ENCODE measurements around the gene HLA-DPB1. TPM values are rescaled to one million over a fixed set of nuclear protein-coding genes. Genes with fewer than 3 reads are reported as not detected.

HLA-DPB1 gene
- total RNA-seq, 1 experiment from 2014 or later = not detected

- Histone ChIP-seq H3K4me1 (ENCODE audit: insufficient read depth, low read length) (no peaks in the 10 kb centered on the region), H3K79me2 (ENCODE audit: low read length) (no peaks in the 10 kb centered on the region), H3K27me3 (ENCODE audit: low read length) (peaks cover 61% of the 10 kb centered on the region), H4K20me1 (ENCODE audit: low read length) (no peaks in the 10 kb centered on the region), H3K36me3 (ENCODE audit: low read depth, low read length) (no peaks in the 10 kb centered on the region), H3K4me3 (ENCODE audit: low read length) (no peak overlapping the region), H3K9ac (ENCODE audit: low read length) (no peak overlapping the region), H3F3A (ENCODE audit: low read length, unreplicated experiment) (no peaks in the 10 kb centered on the region), H3K4me2 (ENCODE audit: low read length) (no peak overlapping the region), H2AFZ (ENCODE audit: low read length) (no peak overlapping the region), H3K27ac (ENCODE audit: low read length) (no peak overlapping the region), H3K9me3 (ENCODE audit: low read length) (no peaks in the 10 kb centered on the region), H3K9me2 (replicated peaks; ENCODE audit: low read length) (no peaks in the 10 kb centered on the region)
- intact Hi-C loops (cut with micrococcal nuclease) = no loop called here
- ChIA-PET CTCF (no interaction called here), POLR2A (ENCODE audit: unreplicated experiment) (no interaction called here)
- DNase-seq (no peak), ATAC-seq (no peak)
- no peak for TF ChIP-seq EZH2 (IDR thresholded peaks at IDR 0.05; ENCODE audit: low read length, unreplicated experiment)
- TF ChIP-seq, protein P1, sequence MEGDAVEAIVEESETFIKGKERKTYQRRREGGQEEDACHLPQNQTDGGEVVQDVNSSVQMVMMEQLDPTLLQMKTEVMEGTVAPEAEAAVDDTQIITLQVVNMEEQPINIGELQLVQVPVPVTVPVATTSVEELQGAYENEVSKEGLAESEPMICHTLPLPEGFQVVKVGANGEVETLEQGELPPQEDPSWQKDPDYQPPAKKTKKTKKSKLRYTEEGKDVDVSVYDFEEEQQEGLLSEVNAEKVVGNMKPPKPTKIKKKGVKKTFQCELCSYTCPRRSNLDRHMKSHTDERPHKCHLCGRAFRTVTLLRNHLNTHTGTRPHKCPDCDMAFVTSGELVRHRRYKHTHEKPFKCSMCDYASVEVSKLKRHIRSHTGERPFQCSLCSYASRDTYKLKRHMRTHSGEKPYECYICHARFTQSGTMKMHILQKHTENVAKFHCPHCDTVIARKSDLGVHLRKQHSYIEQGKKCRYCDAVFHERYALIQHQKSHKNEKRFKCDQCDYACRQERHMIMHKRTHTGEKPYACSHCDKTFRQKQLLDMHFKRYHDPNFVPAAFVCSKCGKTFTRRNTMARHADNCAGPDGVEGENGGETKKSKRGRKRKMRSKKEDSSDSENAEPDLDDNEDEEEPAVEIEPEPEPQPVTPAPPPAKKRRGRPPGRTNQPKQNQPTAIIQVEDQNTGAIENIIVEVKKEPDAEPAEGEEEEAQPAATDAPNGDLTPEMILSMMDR (conservative IDR thresholded peaks at IDR 0.05; ENCODE audit: low read depth, low read length) = no peak
- no peak for TF ChIP-seq EZH2phosphoT487 (IDR thresholded peaks at IDR 0.05; ENCODE audit: borderline replicate concordance, low read length)
- BruUV-seq (replicated peaks) = no TSS peak
Observed at GRCh38 chr6:33036535-33036934, 39.3 kb upstream of the HLA-DPB1 start.

DNA sequence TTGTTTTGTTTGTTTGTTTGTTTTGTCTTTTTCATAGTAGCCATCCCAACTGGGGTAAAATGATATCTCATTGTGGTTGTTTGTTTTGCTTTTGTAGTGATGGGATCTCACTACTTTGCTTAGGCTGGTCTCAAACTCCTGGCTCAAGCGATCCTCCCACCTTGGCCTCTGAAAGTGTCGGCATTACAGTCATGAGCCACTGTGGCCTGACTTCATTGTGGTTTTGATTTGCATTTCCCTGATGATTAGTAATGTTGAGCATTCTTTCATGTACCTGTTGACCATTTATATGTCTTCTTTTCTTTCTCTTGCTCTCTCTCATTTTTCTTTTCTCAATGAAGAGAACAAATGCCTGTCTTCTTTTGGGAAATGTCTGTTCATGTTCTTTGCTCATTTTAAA, 35.6 kb upstream of the HLA-DPB1 start:
- Histone ChIP-seq H3K9ac (ENCODE audit: low read length) (no peak overlapping the region), H3K36me3 (ENCODE audit: low read depth, low read length) (no peaks in the 10 kb centered on the region), H3K4me1 (ENCODE audit: insufficient read depth, low read length) (no peaks in the 10 kb centered on the region), H4K20me1 (ENCODE audit: low read length) (no peaks in the 10 kb centered on the region), H2AFZ (ENCODE audit: low read length) (no peak overlapping the region), H3K4me3 (ENCODE audit: low read length) (no peak overlapping the region), H3K9me3 (ENCODE audit: low read length) (no peaks in the 10 kb centered on the region), H3K9me2 (replicated peaks; ENCODE audit: low read length) (no peaks in the 10 kb centered on the region), H3K27me3 (ENCODE audit: low read length) (peaks cover 36% of the 10 kb centered on the region), H3K27ac (ENCODE audit: low read length) (no peak overlapping the region), H3F3A (ENCODE audit: low read length, unreplicated experiment) (no peaks in the 10 kb centered on the region), H3K79me2 (ENCODE audit: low read length) (no peaks in the 10 kb centered on the region), H3K4me2 (ENCODE audit: low read length) (no peak overlapping the region)
- no TSS peak for BruUV-seq (replicated peaks)
- TF ChIP-seq, protein P1 (conservative IDR thresholded peaks at IDR 0.05; ENCODE audit: low read depth, low read length) = no peak
- TF ChIP-seq EZH2phosphoT487 (IDR thresholded peaks at IDR 0.05; ENCODE audit: borderline replicate concordance, low read length) = no peak
- TF ChIP-seq EZH2 (IDR thresholded peaks at IDR 0.05; ENCODE audit: low read length, unreplicated experiment) = no peak
- ChIA-PET POLR2A (ENCODE audit: unreplicated experiment) (no interaction called here), CTCF (no interaction called here)
- ATAC-seq (no peak), DNase-seq (no peak)
- intact Hi-C loops (cut with micrococcal nuclease) = no loop called here

DNA sequence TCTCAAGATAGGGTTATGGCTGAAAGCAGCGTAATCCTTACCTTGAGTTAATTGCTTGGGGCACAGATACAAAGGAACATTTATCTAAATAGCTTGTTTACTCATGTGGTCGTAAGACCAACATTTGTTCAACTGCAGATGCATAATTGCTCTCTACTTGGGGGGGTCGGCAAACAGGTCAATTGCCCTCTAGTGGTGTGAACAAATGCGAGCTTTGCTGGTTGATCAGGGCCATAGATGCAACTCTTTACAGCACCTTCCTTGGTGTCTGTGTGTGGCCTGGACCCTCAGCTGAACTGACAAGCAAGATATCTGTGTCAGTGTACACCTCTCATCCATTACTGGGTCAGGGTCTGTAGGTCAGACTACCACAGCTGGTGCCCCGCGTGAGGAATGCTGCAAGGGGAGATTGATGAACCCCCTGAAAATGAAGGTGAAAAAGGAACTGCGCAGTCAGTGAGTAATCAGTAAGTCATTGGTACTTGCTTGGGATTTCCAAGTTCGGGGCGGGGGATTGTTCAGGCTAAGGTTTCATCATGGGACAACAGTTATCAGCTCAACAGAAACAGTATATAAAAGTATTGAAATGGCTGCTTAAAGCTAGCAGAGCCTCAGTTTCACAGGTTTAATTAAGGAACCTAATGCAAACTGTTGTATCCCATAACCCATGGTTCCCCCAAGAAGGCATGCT, 26.3 kb upstream of the HLA-DPB1 start:
- H3K9me3 ChIP-seq (ENCODE audit: low read length) = no peaks in the 10 kb centered on the region
- H3K9me2 ChIP-seq (replicated peaks; ENCODE audit: low read length) = no peaks in the 10 kb centered on the region
- ATAC-seq (no peak), DNase-seq (no peak)
- H3K9ac ChIP-seq (ENCODE audit: low read length) = no peak overlapping the region
- ChIA-PET POLR2A (ENCODE audit: unreplicated experiment) (no interaction called here), CTCF (no interaction called here)
- H3K27ac ChIP-seq (ENCODE audit: low read length) = no peak overlapping the region
- intact Hi-C loops (cut with micrococcal nuclease) = no loop called here
- no peak overlapping the region for H3K4me2 ChIP-seq (ENCODE audit: low read length)
- H3K27me3 ChIP-seq (ENCODE audit: low read length) = peaks cover 55% of the 10 kb centered on the region
- no peaks in the 10 kb centered on the region for H3K36me3 ChIP-seq (ENCODE audit: low read depth, low read length)
- TF ChIP-seq EZH2phosphoT487 (IDR thresholded peaks at IDR 0.05; ENCODE audit: borderline replicate concordance, low read length) (no peak), EZH2 (IDR thresholded peaks at IDR 0.05; ENCODE audit: low read length, unreplicated experiment) (no peak)
- TF ChIP-seq, protein P1 (conservative IDR thresholded peaks at IDR 0.05; ENCODE audit: low read depth, low read length) = peak; percentile 53
- no peaks in the 10 kb centered on the region for H4K20me1 ChIP-seq (ENCODE audit: low read length)
- H3K4me3 ChIP-seq (ENCODE audit: low read length) = no peak overlapping the region
- no peaks in the 10 kb centered on the region for H3K79me2 ChIP-seq (ENCODE audit: low read length)
- no peak overlapping the region for H2AFZ ChIP-seq (ENCODE audit: low read length)
- no TSS peak for BruUV-seq (replicated peaks)
- H3K4me1 ChIP-seq (ENCODE audit: insufficient read depth, low read length) = no peaks in the 10 kb centered on the region
- no peaks in the 10 kb centered on the region for H3F3A ChIP-seq (ENCODE audit: low read length, unreplicated experiment)
